Measurements from ENCODE around the gene FOXC1. TPM values are rescaled to one million over a fixed set of nuclear protein-coding genes. Genes with fewer than 3 reads are reported as not detected.

FOXC1 gene
- total RNA-seq, 1 donor from 2014 or later = 9.8 TPM

- H3K27me3 ChIP-seq = no peaks in the 10 kb centered on the region
Measured at GRCh38 chr6:1626481-1626880, 16.8 kb downstream of the FOXC1 start.

GRCh38 chr6:1627827-1628560, 18.3 kb downstream of the FOXC1 start:
- DNase-seq (ENCODE audit: extremely low spot score in 2 of 2) = no peak

More at GRCh38 chr6:1626481-1626880, 16.8 kb downstream of the FOXC1 start:
- TF ChIP-seq POLR2A (IDR thresholded peaks at IDR 0.05) = no peak
- TF ChIP-seq CTCF (IDR thresholded peaks at IDR 0.05) = no peak
- no peak for TF ChIP-seq POLR2AphosphoS5 (IDR thresholded peaks at IDR 0.05; ENCODE audit: insufficient read depth in 1 of 2, low read depth in 1 of 2)
- Histone ChIP-seq H3K9me3 (no peaks in the 10 kb centered on the region), H3K4me1 (peaks cover 16% of the 10 kb centered on the region), H3K27ac (no peak overlapping the region), H3K36me3 (no peaks in the 10 kb centered on the region), H3K4me3 (no peak overlapping the region)
- DNase-seq (ENCODE audit: extremely low spot score in 2 of 2) = no peak
- intact Hi-C loops (cut with DNase I) = no loop called here

GRCh38 chr6:1629316-1629715, 19.6 kb downstream of the FOXC1 start:
- DNase-seq (ENCODE audit: extremely low spot score in 2 of 2) = no peak
- H3K27ac ChIP-seq = no peak overlapping the region
- H3K4me3 ChIP-seq = no peak overlapping the region
- no peaks in the 10 kb centered on the region for H3K9me3 ChIP-seq
- intact Hi-C loops (cut with DNase I) = no loop called here
- no peak for TF ChIP-seq POLR2AphosphoS5 (IDR thresholded peaks at IDR 0.05; ENCODE audit: insufficient read depth in 1 of 2, low read depth in 1 of 2)
- no peak for TF ChIP-seq CTCF (IDR thresholded peaks at IDR 0.05)
- no peak for TF ChIP-seq POLR2A (IDR thresholded peaks at IDR 0.05)
- H3K27me3 ChIP-seq = no peaks in the 10 kb centered on the region
- H3K4me1 ChIP-seq = peaks cover 16% of the 10 kb centered on the region
- H3K36me3 ChIP-seq = no peaks in the 10 kb centered on the region

More at GRCh38 chr6:1627827-1628560, 18.3 kb downstream of the FOXC1 start:
- Histone ChIP-seq H3K4me1 (peaks cover 16% of the 10 kb centered on the region), H3K4me3 (no peak overlapping the region), H3K36me3 (no peaks in the 10 kb centered on the region), H3K27ac (no peak overlapping the region), H3K27me3 (no peaks in the 10 kb centered on the region), H3K9me3 (no peaks in the 10 kb centered on the region)
- intact Hi-C loops (cut with DNase I) = no loop called here
- TF ChIP-seq POLR2AphosphoS5 (IDR thresholded peaks at IDR 0.05; ENCODE audit: insufficient read depth in 1 of 2, low read depth in 1 of 2) = no peak
- no peak for TF ChIP-seq CTCF (IDR thresholded peaks at IDR 0.05)

- peak in 1 of 2 donors; percentile 17 for TF ChIP-seq POLR2AphosphoS5 (IDR thresholded peaks at IDR 0.05; ENCODE audit: insufficient read depth in 1 of 2, low read depth in 1 of 2)
- TF ChIP-seq CTCF (IDR thresholded peaks at IDR 0.05) = no peak
- no peak for TF ChIP-seq POLR2A (IDR thresholded peaks at IDR 0.05)
- H3K4me1 ChIP-seq = peaks cover 7% of the 10 kb centered on the region
- no peaks in the 10 kb centered on the region for H3K27me3 ChIP-seq
- intact Hi-C loops (cut with DNase I) = no loop called here
- H3K9me3 ChIP-seq = no peaks in the 10 kb centered on the region
- no peaks in the 10 kb centered on the region for H3K36me3 ChIP-seq
- H3K27ac ChIP-seq = no peak overlapping the region
- no peak overlapping the region for H3K4me3 ChIP-seq
- DNase-seq (ENCODE audit: extremely low spot score in 2 of 2) = no peak
Measured at GRCh38 chr6:1630212-1630770, 20.6 kb downstream of the FOXC1 start.

GRCh38 chr6:1630771-1631217, 21.1 kb downstream of the FOXC1 start:
- no peaks in the 10 kb centered on the region for H3K9me3 ChIP-seq
- no peaks in the 10 kb centered on the region for H3K36me3 ChIP-seq
- peaks cover 2% of the 10 kb centered on the region for H3K4me1 ChIP-seq
- no peaks in the 10 kb centered on the region for H3K27me3 ChIP-seq
- no peak overlapping the region for H3K27ac ChIP-seq
- intact Hi-C loops (cut with DNase I) = no loop called here
- H3K4me3 ChIP-seq = no peak overlapping the region
- DNase-seq (ENCODE audit: extremely low spot score in 2 of 2) = no peak
- TF ChIP-seq CTCF (IDR thresholded peaks at IDR 0.05) = no peak
- TF ChIP-seq POLR2AphosphoS5 (IDR thresholded peaks at IDR 0.05; ENCODE audit: insufficient read depth in 1 of 2, low read depth in 1 of 2) = no peak
- no peak for TF ChIP-seq POLR2A (IDR thresholded peaks at IDR 0.05)

All from vagina (tissue), 2 donors.